SK-N-MC (cell line): ENCODE measurements around the gene AGRN.

Experiments used
- EZH2 ChIP-seq: fragments of 200-600 bp; sonication (generic); IDR thresholded peaks from one replicate; pipeline ENCODE4 v1.6.1; 2017; ENCODE audit warnings: antibody characterized with exemption
- POLR2AphosphoS5 ChIP-seq: IDR thresholded peaks from 2 replicates; pipeline ENCODE4 v1.6.1; 2012; ENCODE audit warnings: mild to moderate bottlenecking, low read depth, low read length, borderline replicate concordance

- no peak for TF ChIP-seq EZH2
- TF ChIP-seq POLR2AphosphoS5, result no peak
Measured at GRCh38 chr1:1041092-1041523, 21.2 kb downstream of the AGRN start.
